ENCODE measurements around the gene SLC8B1. TPM values are rescaled to one million over a fixed set of nuclear protein-coding genes. Genes with fewer than 3 reads are reported as not detected.

Gene SLC8B1
- total and polyA plus RNA-seq, 2 donors: 15.2 to 55.9 TPM

GRCh38 chr12:113273053-113273725 lies 61.7 kb downstream of the SLC8B1 start:
- 97% methylated on average over 13 of the region's 13 CpGs for WGBS
- Histone ChIP-seq H3K27ac (ENCODE audit: low read depth in 1 of 2, low read length in 1 of 2) (no peak overlapping the region), H3K9me3 (ENCODE audit: control insufficient read depth in 2 of 2, insufficient read depth in 1 of 2, low read length in 1 of 2) (peaks cover 0 to 1% of the 10 kb centered on the region in 2 donors), H3K4me3 (ENCODE audit: low read length in 2 of 2) (no peak overlapping the region), H3K27me3 (ENCODE audit: control insufficient read depth in 2 of 2, insufficient read depth in 1 of 2, low read length in 1 of 2) (no peaks in the 10 kb centered on the region), H3K36me3 (ENCODE audit: control insufficient read depth in 2 of 2, insufficient read depth in 2 of 2, low read length in 1 of 2) (peaks cover 4 to 28% of the 10 kb centered on the region in 2 donors), H3K4me1 (ENCODE audit: control insufficient read depth in 2 of 2, insufficient read depth in 2 of 2, low read length in 2 of 2) (peaks cover 10 to 18% of the 10 kb centered on the region in 2 donors)
- DNase-seq (ENCODE audit: low read depth in 6 of 9, low spot score in 9 of 9): no peak

DNA sequence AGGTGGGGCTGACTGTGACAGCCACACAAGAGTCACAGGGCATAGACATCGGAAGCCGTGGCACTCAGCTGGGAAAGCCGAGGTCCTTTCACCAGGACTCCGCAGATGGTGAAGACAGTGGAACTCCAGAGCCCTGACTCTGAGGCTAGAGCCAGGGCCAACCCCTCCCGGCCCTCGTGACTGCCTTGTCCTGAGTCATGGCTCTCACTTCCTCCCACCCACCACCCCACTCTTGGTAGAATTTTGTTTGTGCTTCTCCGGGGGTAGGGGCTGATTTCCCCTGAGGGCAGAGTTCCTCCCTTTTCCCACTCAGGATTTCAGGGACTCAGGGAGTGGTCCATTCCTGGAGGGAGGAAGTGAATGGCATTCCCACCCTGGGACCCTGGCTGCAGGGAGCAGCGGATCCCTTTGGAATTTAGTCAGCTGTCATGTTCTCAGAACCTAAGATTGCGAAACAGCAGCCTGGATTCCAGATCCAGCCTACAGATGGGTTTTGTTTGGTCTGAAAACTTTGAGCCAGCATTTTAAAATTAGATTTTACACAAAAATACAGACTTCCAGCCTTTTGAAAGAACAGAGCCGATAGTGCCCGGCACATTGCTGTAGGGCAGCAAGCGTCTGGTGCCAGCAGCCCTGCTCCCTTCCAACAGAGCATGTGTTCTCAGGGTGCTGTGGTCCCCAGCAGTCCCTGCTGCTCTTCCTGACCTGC lies 62.9 kb downstream of the SLC8B1 start:
- no peak for DNase-seq (ENCODE audit: low read depth in 6 of 9, low spot score in 9 of 9)
- H3K27ac ChIP-seq (ENCODE audit: low read depth in 1 of 2, low read length in 1 of 2): peak overlapping the region in 1 of 2 donors; percentile 46
- H3K36me3 ChIP-seq (ENCODE audit: control insufficient read depth in 2 of 2, insufficient read depth in 2 of 2, low read length in 1 of 2): peaks cover 9 to 24% of the 10 kb centered on the region in 2 donors
- no peak overlapping the region for H3K4me3 ChIP-seq (ENCODE audit: low read length in 2 of 2)
- H3K27me3 ChIP-seq (ENCODE audit: control insufficient read depth in 2 of 2, insufficient read depth in 1 of 2, low read length in 1 of 2): no peaks in the 10 kb centered on the region
- 92% methylated on average over 12 of the region's 12 CpGs for WGBS
- peaks cover 0 to 1% of the 10 kb centered on the region in 2 donors for H3K9me3 ChIP-seq (ENCODE audit: control insufficient read depth in 2 of 2, insufficient read depth in 1 of 2, low read length in 1 of 2)
- H3K4me1 ChIP-seq (ENCODE audit: control insufficient read depth in 2 of 2, insufficient read depth in 2 of 2, low read length in 2 of 2): peaks cover 2 to 13% of the 10 kb centered on the region in 2 donors

- H3K27ac ChIP-seq (ENCODE audit: low read depth in 1 of 2, low read length in 1 of 2): peak overlapping the region in 1 of 2 donors; percentile 46
- peaks cover 0 to 1% of the 10 kb centered on the region in 2 donors for H3K9me3 ChIP-seq (ENCODE audit: control insufficient read depth in 2 of 2, insufficient read depth in 1 of 2, low read length in 1 of 2)
- H3K36me3 ChIP-seq (ENCODE audit: control insufficient read depth in 2 of 2, insufficient read depth in 2 of 2, low read length in 1 of 2): peaks cover 9 to 19% of the 10 kb centered on the region in 2 donors
- DNase-seq (ENCODE audit: low read depth in 6 of 9, low spot score in 9 of 9): no peak
- H3K4me3 ChIP-seq (ENCODE audit: low read length in 2 of 2): no peak overlapping the region
- WGBS: 94% methylated on average over 10 of the region's 10 CpGs
- H3K27me3 ChIP-seq (ENCODE audit: control insufficient read depth in 2 of 2, insufficient read depth in 1 of 2, low read length in 1 of 2): no peaks in the 10 kb centered on the region
- H3K4me1 ChIP-seq (ENCODE audit: control insufficient read depth in 2 of 2, insufficient read depth in 2 of 2, low read length in 2 of 2): peaks cover 2 to 13% of the 10 kb centered on the region in 2 donors
Measured at GRCh38 chr12:113271466-113271852, 63.5 kb downstream of the SLC8B1 start.

DNA sequence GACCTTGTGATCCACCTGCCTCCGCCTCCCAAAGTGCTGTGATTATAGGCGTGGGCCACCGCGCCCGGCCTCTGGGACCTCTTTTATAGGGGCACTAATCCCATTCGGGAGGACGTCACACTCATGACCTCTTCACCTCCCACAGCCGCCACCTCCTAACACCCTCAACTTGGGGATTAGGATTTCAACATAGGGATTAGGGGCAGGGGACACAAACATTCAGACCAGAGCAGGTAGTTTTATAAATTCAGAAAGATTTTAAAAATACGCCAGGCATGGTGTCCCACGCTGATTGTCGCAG lies 64.2 kb downstream of the SLC8B1 start:
- Histone ChIP-seq H3K4me1 (ENCODE audit: control insufficient read depth in 2 of 2, insufficient read depth in 2 of 2, low read length in 2 of 2) (peaks cover 2 to 13% of the 10 kb centered on the region in 2 donors), H3K9me3 (ENCODE audit: control insufficient read depth in 2 of 2, insufficient read depth in 1 of 2, low read length in 1 of 2) (peaks cover 0 to 1% of the 10 kb centered on the region in 2 donors), H3K4me3 (ENCODE audit: low read length in 2 of 2) (no peak overlapping the region), H3K27ac (ENCODE audit: low read depth in 1 of 2, low read length in 1 of 2) (no peak overlapping the region), H3K27me3 (ENCODE audit: control insufficient read depth in 2 of 2, insufficient read depth in 1 of 2, low read length in 1 of 2) (no peaks in the 10 kb centered on the region), H3K36me3 (ENCODE audit: control insufficient read depth in 2 of 2, insufficient read depth in 2 of 2, low read length in 1 of 2) (peaks cover 13 to 19% of the 10 kb centered on the region in 2 donors)
- 98% methylated on average over 11 of the region's 11 CpGs for WGBS
- no peak for DNase-seq (ENCODE audit: low read depth in 6 of 9, low spot score in 9 of 9)

GRCh38 chr12:113269257-113269943 lies 65.5 kb downstream of the SLC8B1 start:
- Histone ChIP-seq H3K36me3 (ENCODE audit: control insufficient read depth in 2 of 2, insufficient read depth in 2 of 2, low read length in 1 of 2) (peaks cover 13 to 19% of the 10 kb centered on the region in 2 donors), H3K9me3 (ENCODE audit: control insufficient read depth in 2 of 2, insufficient read depth in 1 of 2, low read length in 1 of 2) (peaks cover 0 to 1% of the 10 kb centered on the region in 2 donors), H3K4me3 (ENCODE audit: low read length in 2 of 2) (no peak overlapping the region), H3K4me1 (ENCODE audit: control insufficient read depth in 2 of 2, insufficient read depth in 2 of 2, low read length in 2 of 2) (peaks cover 2 to 13% of the 10 kb centered on the region in 2 donors), H3K27me3 (ENCODE audit: control insufficient read depth in 2 of 2, insufficient read depth in 1 of 2, low read length in 1 of 2) (no peaks in the 10 kb centered on the region), H3K27ac (ENCODE audit: low read depth in 1 of 2, low read length in 1 of 2) (no peak overlapping the region)
- DNase-seq (ENCODE audit: low read depth in 6 of 9, low spot score in 9 of 9): no peak
- 98% methylated on average over 12 of the region's 12 CpGs for WGBS

DNA sequence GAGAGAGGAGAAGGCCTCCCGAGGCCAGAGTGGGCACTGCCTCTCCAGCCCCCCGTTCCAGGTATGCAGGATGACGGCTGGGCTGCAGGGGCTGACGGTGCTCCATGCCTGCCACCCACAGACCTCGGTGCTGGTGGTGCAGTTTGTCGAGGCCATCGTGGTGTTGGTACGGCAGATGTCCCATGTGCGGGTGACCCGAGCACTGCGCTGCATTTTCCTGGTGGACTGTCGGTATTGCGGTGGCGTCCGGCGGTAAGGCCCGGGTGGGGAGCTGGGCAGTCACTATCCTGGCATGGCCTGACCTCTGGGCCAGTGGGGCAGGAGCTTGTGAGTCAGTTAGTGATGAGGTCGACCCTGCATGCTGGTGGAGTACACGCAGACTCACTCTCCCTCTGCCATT lies 66.3 kb downstream of the SLC8B1 start:
- H3K4me1 ChIP-seq (ENCODE audit: control insufficient read depth in 2 of 2, insufficient read depth in 2 of 2, low read length in 2 of 2): peaks cover 2 to 19% of the 10 kb centered on the region in 2 donors
- WGBS: 98% methylated on average over 19 of the region's 19 CpGs

GRCh38 chr12:113268136-113268535 lies 66.8 kb downstream of the SLC8B1 start:
- 99% methylated on average over 12 of the region's 12 CpGs for WGBS
- no peak overlapping the region for H3K27ac ChIP-seq (ENCODE audit: low read depth in 1 of 2, low read length in 1 of 2)
- H3K27me3 ChIP-seq (ENCODE audit: control insufficient read depth in 2 of 2, insufficient read depth in 1 of 2, low read length in 1 of 2): no peaks in the 10 kb centered on the region
- peaks cover 2 to 24% of the 10 kb centered on the region in 2 donors for H3K4me1 ChIP-seq (ENCODE audit: control insufficient read depth in 2 of 2, insufficient read depth in 2 of 2, low read length in 2 of 2)
- H3K9me3 ChIP-seq (ENCODE audit: control insufficient read depth in 2 of 2, insufficient read depth in 1 of 2, low read length in 1 of 2): peaks cover 0 to 1% of the 10 kb centered on the region in 2 donors
- DNase-seq (ENCODE audit: low read depth in 6 of 9, low spot score in 9 of 9): no peak
- H3K36me3 ChIP-seq (ENCODE audit: control insufficient read depth in 2 of 2, insufficient read depth in 2 of 2, low read length in 1 of 2): peaks cover 9 to 13% of the 10 kb centered on the region in 2 donors
- no peak overlapping the region for H3K4me3 ChIP-seq (ENCODE audit: low read length in 2 of 2)

More for the DNA sequence above, 66.3 kb downstream of the SLC8B1 start:
- no peak for DNase-seq (ENCODE audit: low read depth in 6 of 9, low spot score in 9 of 9)
- no peak overlapping the region for H3K4me3 ChIP-seq (ENCODE audit: low read length in 2 of 2)
- H3K36me3 ChIP-seq (ENCODE audit: control insufficient read depth in 2 of 2, insufficient read depth in 2 of 2, low read length in 1 of 2): peaks cover 12 to 18% of the 10 kb centered on the region in 2 donors
- H3K27ac ChIP-seq (ENCODE audit: low read depth in 1 of 2, low read length in 1 of 2): no peak overlapping the region
- no peaks in the 10 kb centered on the region for H3K27me3 ChIP-seq (ENCODE audit: control insufficient read depth in 2 of 2, insufficient read depth in 1 of 2, low read length in 1 of 2)
- H3K9me3 ChIP-seq (ENCODE audit: control insufficient read depth in 2 of 2, insufficient read depth in 1 of 2, low read length in 1 of 2): peaks cover 0 to 1% of the 10 kb centered on the region in 2 donors

DNA sequence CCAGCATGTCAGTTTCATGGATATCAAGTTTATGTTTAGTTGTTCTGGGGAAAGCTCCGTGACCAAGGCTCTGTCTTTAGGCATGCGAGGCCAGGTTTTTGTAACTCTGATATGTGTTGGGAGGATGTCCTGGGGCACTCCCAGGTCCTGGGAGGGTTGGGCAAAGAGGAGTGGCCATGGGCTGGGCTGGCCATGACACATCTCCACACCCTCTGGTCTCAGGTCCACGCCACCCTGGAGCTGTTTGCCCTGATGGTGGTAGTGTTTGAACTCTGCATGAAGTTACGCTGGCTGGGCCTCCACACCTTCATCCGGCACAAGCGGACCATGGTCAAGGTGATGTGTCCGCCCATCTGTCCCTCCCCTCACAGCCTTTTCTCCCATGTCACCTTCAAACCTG lies 67.3 kb downstream of the SLC8B1 start:
- Histone ChIP-seq H3K36me3 (ENCODE audit: control insufficient read depth in 2 of 2, insufficient read depth in 2 of 2, low read length in 1 of 2) (peaks cover 10 to 12% of the 10 kb centered on the region in 2 donors), H3K4me1 (ENCODE audit: control insufficient read depth in 2 of 2, insufficient read depth in 2 of 2, low read length in 2 of 2) (peaks cover 4 to 26% of the 10 kb centered on the region in 2 donors), H3K27me3 (ENCODE audit: control insufficient read depth in 2 of 2, insufficient read depth in 1 of 2, low read length in 1 of 2) (no peaks in the 10 kb centered on the region), H3K9me3 (ENCODE audit: control insufficient read depth in 2 of 2, insufficient read depth in 1 of 2, low read length in 1 of 2) (peaks cover 0 to 1% of the 10 kb centered on the region in 2 donors), H3K27ac (ENCODE audit: low read depth in 1 of 2, low read length in 1 of 2) (no peak overlapping the region), H3K4me3 (ENCODE audit: low read length in 2 of 2) (no peak overlapping the region)
- no peak for DNase-seq (ENCODE audit: low read depth in 6 of 9, low spot score in 9 of 9)
- WGBS: 98% methylated on average over 7 of the region's 7 CpGs
